ENCODE data around the gene ADCY6.

The ADCY6 gene

GRCh38 chr12:48788854-48789775, at the start of gene ADCY6:
TSS of gene ADCY6 (minus strand) at chr12:48789089. CDS start at chr12:48783434, 5,655 bp downstream.
- no peak for DNase-seq (ENCODE audit: low read depth, low spot score)

DNA sequence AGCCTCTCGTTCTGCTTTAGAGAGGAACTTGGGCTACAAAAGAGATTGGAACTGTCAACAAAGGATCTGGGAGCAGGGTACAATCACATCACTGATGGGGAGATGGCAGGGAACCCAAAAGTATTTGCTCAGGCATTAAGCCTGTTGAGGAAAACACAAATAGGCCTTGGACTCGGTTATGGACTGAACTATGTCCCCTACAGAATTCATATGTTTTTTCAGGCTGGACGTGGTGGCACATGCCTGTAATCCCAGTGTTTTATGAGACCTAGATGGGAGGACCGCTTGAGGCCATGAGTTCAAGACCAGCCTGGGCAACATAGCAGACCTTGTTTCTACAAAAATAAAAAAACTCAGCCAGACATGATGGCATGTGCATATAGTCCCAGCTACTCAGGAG, 49.2 kb upstream of the ADCY6 start:
- DNase-seq (ENCODE audit: low read depth, low spot score) = no peak

DNA sequence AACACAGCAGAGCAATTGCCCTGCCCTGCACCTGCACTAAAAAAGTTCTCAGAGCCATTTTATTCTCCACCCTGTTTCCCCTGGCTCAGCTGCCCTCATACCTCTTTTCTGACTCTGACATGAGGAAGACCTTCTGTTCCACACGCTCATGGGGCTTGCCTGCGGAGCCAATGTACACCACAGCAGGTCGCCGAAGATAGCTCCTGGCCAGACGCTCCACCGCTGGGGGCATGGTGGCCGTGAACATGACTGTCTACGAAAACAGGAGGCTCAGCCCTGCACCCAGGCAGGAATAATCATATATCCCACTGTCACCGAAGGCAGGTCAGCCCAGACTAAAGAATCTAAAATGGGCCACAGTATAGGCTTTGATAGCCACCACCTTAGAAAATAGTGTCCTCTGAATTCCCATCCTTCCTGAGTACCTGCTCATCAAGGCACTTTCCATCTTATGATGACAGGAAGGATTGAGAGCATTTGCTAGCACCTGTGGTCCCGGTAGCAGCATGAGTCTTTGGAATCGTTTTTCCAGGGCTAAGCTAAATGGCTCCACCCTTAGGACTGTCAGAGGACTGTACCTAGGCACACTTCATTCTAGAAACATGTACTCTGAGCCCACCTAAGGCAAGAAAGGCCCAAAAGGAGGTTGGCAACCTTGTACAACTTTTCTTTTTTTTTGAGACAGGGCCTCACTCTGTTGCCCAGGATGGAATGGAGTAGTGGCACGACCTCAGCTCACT, 43.6 kb upstream of the ADCY6 start:
- no peak for DNase-seq (ENCODE audit: low read depth, low spot score)

- DNase-seq (ENCODE audit: low read depth, low spot score) = no peak
Observed at GRCh38 chr12:48831257-48831656, 42.4 kb upstream of the ADCY6 start.

GRCh38 chr12:48828841-48829575, 40.1 kb upstream of the ADCY6 start:
- DNase-seq (ENCODE audit: low read depth, low spot score) = no peak

- DNase-seq (ENCODE audit: low read depth, low spot score) = no peak
Observed at GRCh38 chr12:48828293-48828692, 39.4 kb upstream of the ADCY6 start.

GRCh38 chr12:48827513-48828096, 38.7 kb upstream of the ADCY6 start:
- DNase-seq (ENCODE audit: low read depth, low spot score) = no peak

DNA sequence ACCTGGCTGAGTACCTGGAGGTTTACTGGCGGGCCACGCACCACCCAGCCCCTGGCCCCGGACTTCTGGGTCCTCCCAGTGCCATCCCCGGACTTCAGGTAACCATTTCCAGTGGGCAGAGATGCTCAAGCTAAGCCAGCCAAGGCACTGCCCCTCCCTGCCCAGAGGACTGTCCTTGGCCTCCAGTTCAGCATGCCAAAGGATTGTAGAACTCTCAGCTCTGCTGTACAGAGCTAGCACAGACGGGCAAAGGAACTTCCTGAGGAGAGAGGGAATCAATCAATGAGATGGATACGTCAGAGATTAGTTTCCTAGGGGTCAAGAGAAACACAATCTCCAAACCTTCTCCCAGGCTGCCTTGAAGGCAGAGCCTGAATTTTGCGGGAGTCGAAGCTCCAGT, 38.1 kb upstream of the ADCY6 start:
- DNase-seq (ENCODE audit: low read depth, low spot score) = no peak

GRCh38 chr12:48826209-48826855, 37.4 kb upstream of the ADCY6 start:
- DNase-seq (ENCODE audit: low read depth, low spot score) = no peak

DNA sequence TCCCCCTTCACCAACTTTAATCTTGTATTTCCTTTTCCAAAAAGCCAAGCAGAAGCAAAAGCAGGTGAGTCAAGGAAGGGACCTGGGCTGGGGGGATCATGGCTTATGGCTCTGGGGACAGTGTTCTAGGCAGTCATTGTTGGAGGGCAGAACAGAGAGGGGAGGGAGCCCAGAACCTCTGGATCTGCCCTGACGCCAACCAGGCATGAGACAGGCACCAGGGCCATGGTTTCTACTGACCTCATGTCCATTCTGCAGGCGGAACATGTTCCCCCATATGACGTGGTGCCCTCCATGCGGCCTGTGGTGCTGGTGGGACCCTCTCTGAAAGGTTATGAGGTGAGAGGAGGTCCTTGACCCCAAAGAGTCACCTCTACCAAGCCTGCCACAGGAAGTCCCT, 36.0 kb upstream of the ADCY6 start:
- no peak for DNase-seq (ENCODE audit: low read depth, low spot score)

DNA sequence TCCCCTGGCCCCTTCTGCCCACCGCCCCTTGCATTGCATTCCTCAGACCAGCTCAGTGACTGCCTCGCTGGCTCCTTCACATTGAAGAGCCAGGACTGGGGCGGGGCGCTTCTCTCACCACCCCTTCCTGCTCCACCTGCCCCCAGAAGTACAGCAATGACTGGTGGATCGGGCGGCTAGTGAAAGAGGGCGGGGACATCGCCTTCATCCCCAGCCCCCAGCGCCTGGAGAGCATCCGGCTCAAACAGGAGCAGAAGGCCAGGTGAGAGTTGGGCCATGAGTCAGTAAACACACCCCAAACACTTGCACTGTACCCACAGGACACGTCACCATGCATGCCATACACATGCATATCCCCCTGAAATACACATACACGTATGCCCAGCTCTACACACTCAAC, 35.2 kb upstream of the ADCY6 start:
- DNase-seq (ENCODE audit: low read depth, low spot score) = no peak

DNA sequence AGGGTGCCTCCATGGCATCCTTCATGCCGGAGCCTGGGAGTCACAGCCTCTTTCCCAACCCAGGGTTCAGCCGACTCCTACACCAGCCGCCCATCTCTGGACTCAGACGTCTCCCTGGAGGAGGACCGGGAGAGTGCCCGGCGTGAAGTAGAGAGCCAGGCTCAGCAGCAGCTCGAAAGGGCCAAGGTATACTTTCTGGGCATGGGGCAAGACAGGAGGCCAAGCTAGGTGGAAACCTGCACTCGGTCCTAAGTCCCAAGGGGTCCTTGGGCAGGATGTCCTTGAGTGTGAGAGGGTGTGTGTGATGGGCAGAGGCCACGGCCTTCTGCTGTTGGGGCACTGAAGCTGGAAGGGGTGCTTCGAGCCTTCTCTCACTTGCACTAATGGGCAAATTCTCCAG, 34.4 kb upstream of the ADCY6 start:
- no peak for DNase-seq (ENCODE audit: low read depth, low spot score)

DNA sequence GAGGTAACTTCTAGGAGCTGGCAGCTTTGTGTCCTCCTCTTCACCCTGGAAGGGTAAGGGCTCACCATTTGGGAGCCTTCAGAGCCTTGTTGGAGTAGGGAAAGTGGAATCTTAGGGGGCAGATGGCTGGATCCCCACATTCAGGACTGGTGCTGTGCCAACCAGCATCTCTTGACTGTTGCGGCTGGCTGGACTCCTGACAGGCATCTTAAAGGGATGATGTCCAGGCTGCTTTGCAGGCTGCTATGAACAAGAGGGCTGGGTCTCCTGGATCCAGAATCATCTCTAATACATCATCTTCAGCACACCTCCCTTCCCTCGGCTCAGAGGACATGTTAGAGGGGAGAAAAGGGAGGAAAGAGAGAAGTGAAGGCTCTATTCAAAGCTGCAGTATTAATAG, 33.8 kb upstream of the ADCY6 start:
- DNase-seq (ENCODE audit: low read depth, low spot score) = no peak

- no peak for DNase-seq (ENCODE audit: low read depth, low spot score)
Observed at GRCh38 chr12:48822139-48822538, 33.2 kb upstream of the ADCY6 start.

GRCh38 chr12:48819986-48820725, 31.3 kb upstream of the ADCY6 start:
- no peak for DNase-seq (ENCODE audit: low read depth, low spot score)

GRCh38 chr12:48818831-48819590, 30.1 kb upstream of the ADCY6 start:
- no peak for DNase-seq (ENCODE audit: low read depth, low spot score)

GRCh38 chr12:48817873-48818830, 29.3 kb upstream of the ADCY6 start, which contains the start of gene CACNB3:
TSS of gene CACNB3 (plus strand) at chr12:48818496. CDS start at chr12:48818930, 434 bp downstream.
- DNase-seq (ENCODE audit: low read depth, low spot score) = peak; percentile 33

- no peak for DNase-seq (ENCODE audit: low read depth, low spot score)
Observed at GRCh38 chr12:48816143-48816854, 27.4 kb upstream of the ADCY6 start.
